GM10266 (cell line): Measurements from ENCODE around the gene WNK2.

Experiments
- DNase-seq: peaks from one replicate; pipeline ENCODE4 v3.0.0; 2012; ENCODE audit errors: extremely low spot score
- TF ChIP-seq, protein P1 (sequence below): IDR thresholded peaks from 2 replicates; pipeline ENCODE4 v1.5.1; 2012; ENCODE audit warnings: mild to moderate bottlenecking, low read depth; ENCODE audit not compliant: control insufficient read depth, insufficient read depth; ENCODE audit errors: missing control alignments

The WNK2 gene

DNA sequence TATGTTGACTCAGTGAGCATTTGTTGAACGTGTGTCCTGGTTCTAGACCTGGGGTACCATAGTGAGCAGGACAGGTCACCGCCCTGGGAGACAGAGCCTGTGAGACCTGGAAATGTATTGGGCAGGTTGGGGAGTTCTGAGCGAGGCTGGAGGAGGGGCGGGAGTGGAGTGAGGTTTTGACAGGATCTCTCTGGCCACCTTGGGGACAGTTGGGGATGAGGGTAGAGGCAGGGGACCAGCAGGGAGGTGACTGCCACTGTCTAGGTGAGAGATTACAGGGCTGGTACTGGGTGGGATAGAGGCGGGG lies 7.4 kb downstream of the WNK2 start:
- DNase-seq = no peak
- TF ChIP-seq, protein P1, sequence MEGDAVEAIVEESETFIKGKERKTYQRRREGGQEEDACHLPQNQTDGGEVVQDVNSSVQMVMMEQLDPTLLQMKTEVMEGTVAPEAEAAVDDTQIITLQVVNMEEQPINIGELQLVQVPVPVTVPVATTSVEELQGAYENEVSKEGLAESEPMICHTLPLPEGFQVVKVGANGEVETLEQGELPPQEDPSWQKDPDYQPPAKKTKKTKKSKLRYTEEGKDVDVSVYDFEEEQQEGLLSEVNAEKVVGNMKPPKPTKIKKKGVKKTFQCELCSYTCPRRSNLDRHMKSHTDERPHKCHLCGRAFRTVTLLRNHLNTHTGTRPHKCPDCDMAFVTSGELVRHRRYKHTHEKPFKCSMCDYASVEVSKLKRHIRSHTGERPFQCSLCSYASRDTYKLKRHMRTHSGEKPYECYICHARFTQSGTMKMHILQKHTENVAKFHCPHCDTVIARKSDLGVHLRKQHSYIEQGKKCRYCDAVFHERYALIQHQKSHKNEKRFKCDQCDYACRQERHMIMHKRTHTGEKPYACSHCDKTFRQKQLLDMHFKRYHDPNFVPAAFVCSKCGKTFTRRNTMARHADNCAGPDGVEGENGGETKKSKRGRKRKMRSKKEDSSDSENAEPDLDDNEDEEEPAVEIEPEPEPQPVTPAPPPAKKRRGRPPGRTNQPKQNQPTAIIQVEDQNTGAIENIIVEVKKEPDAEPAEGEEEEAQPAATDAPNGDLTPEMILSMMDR = no peak

GRCh38 chr9:93192721-93193387 lies 8.9 kb downstream of the WNK2 start:
- TF ChIP-seq, protein P1 = no peak
- DNase-seq = no peak

- DNase-seq = no peak
- TF ChIP-seq, protein P1 = no peak
Observed at GRCh38 chr9:93193388-93194220, 9.7 kb downstream of the WNK2 start.

DNA sequence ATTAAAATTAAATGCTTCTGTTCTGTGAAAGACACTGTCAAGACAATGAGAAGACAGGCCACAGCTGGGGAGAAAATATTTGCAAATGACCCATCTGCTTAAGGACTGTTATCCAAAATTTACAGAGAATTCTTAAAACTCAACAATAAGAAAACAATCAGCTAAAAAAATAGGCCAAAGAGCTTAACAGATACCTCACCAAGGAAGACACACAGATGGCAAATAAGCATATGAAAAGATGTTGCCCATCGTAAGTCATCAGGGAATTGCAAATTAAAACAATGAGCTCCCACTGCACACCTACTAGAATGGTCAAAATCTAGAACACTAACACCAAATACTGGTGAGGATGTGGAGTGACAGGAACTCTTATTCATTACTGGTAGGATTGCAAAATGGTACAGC lies 10.3 kb downstream of the WNK2 start:
- TF ChIP-seq, protein P1 = no peak

GRCh38 chr9:93194641-93195040 lies 10.7 kb downstream of the WNK2 start:
- TF ChIP-seq, protein P1 = no peak
- no peak for DNase-seq

More for the DNA sequence above, 10.3 kb downstream of the WNK2 start:
- DNase-seq = no peak

GRCh38 chr9:93196096-93197055 lies 12.4 kb downstream of the WNK2 start:
- TF ChIP-seq, protein P1 = no peak
- no peak for DNase-seq
